Astrocyte of the hippocampus (primary cell): ENCODE data around the gene PTBP3.

Experiments used
- DNase-seq: peaks from one replicate; pipeline ENCODE4 v3.0.0; 2011; ENCODE audit warnings: low read depth, low spot score

The PTBP3 gene

DNA sequence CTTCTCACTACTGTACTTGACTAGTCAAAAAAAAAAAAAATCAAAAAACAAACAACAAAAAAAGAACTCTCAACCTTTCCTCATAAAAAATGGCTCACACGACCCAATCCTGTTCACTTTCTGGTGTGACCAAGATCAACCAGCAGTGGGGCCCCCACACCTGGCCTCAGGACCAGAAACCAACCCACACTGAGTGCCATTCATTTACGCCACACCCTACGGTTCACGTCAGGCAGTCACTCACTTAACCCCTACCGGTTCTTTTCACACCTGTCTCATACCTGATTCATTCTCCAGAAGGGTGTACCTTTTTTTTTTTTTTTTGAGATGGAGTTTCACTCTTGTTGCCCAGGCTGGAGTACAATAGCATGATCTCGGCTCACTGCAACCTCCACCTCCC is 164.1 kb downstream of the PTBP3 start:
- DNase-seq: no peak

DNA sequence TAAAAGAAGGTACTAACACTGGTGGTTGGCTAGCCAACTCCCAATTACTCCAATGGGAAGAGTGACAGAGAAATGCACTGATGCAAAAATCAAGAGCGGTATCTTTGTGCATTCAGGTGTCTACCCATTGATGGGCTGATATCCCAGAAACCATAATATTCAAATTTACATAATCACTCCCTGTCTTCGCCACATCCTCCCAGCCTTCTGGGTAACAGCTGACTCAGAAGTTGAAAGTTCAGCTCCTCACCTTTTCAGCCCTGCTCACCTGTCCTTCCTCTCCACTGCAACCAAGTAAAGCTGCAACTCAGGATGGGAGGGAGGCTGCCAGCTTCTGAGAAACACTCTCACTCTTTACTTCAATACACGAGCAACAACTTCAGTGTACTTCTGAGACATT is 165.2 kb downstream of the PTBP3 start:
- DNase-seq: no peak
